Panc1 (cell line): ENCODE measurements around the gene BCAN. TPM values are rescaled to one million over a fixed set of nuclear protein-coding genes. Genes with fewer than 3 reads are reported as not detected.
A peak's percentile ranks its signal among the peaks of the same experiment; 100 is the strongest.

Experiments used
- ATAC-seq: fragments of 200-7000 bp; cut with Tn5 transposase; 2 replicates; pipeline ENCODE4 v1.9.1; 2020; ENCODE audit warnings: mild to moderate bottlenecking, moderate library complexity
- BruUV-seq: library from RNA; stranded (reverse); fragments of 400-500 nt; replicated peaks from 2 replicates; lab custom pipeline; 2021; lab: Mats Ljungman, UMichigan
- CTCF ChIA-PET: fragments of 300-600 bp; sonication (Branson Sonifier 250); formaldehyde crosslinking; loops from one replicate; lab custom pipeline; 2022; ENCODE audit warnings: antibody characterized with exemption; lab: Charles Lee
- POLR2A ChIA-PET: fragments of 300-600 bp; sonication (Branson Sonifier 250); formaldehyde crosslinking; loops from one replicate; lab custom pipeline; 2022; ENCODE audit warnings: antibody characterized with exemption; lab: Charles Lee
- DNase-seq: peaks from one replicate; pipeline ENCODE4 v3.0.0-alpha.2; 2010; ENCODE audit warnings: low read depth, low spot score
- H3K27ac ChIP-seq: 2 replicates; pipeline ENCODE4 v1.5.1; 2011; ENCODE audit warnings: mild to moderate bottlenecking, low read length, inconsistent platforms
- H3K27me3 ChIP-seq: fragments of 200-500 bp; sonication (Bioruptor generic); 2 replicates; pipeline ENCODE4 v1.6.0; 2014; ENCODE audit warnings: low read length, inconsistent platforms; ENCODE audit not compliant: control insufficient read depth, insufficient read depth
- H3K36me3 ChIP-seq: fragments of 200-500 bp; sonication (Bioruptor generic); 2 replicates; pipeline ENCODE4 v1.5.1; 2014; ENCODE audit warnings: inconsistent platforms, mild to moderate bottlenecking, low read length, moderate library complexity; ENCODE audit not compliant: control insufficient read depth, insufficient read depth
- H3K4me1 ChIP-seq: 2 replicates; pipeline ENCODE4 v1.5.1; 2011; ENCODE audit warnings: inconsistent platforms, mild to moderate bottlenecking, low read length, moderate library complexity; ENCODE audit not compliant: control insufficient read depth, insufficient read depth
- H3K4me3 ChIP-seq, 2 experiments: 2 replicates each; pipeline ENCODE4 v1.5.1; 2011 to 2012; ENCODE audit warnings: low read depth in 2 of 2, low read length in 2 of 2, mild to moderate bottlenecking in 2 of 2, inconsistent platforms in 1 of 2, moderate library complexity in 1 of 2
- H3K9me3 ChIP-seq: fragments of 200-500 bp; sonication (Bioruptor generic); 2 replicates; pipeline ENCODE4 v1.5.1; 2014; ENCODE audit warnings: low read depth, mild to moderate bottlenecking, inconsistent platforms, low read length, moderate library complexity; ENCODE audit not compliant: control insufficient read depth, insufficient read depth
- POLR2AphosphoS5 ChIP-seq: IDR thresholded peaks from 2 replicates; pipeline ENCODE4 v1.6.1; 2012; ENCODE audit warnings: mild to moderate bottlenecking, low read depth, low read length, moderate library complexity
- SIN3A ChIP-seq: IDR thresholded peaks from 2 replicates; pipeline ENCODE4 v1.6.1; 2012; ENCODE audit warnings: low read depth, mild to moderate bottlenecking, low read length, moderate library complexity, borderline replicate concordance; ENCODE audit not compliant: insufficient read depth
- TCF7L2 ChIP-seq: IDR thresholded peaks from 2 replicates; pipeline ENCODE4 v1.6.1; 2011; ENCODE audit warnings: mild to moderate bottlenecking, low read depth, low read length, inconsistent platforms
- in situ Hi-C: cut with HindIII; loops from 2 replicates; pipeline ENCODE4 v1.10.0; 2016; ENCODE audit warnings: low sequenced_read_pairs, low pct_unique_long_range_greater_than_20kb
- intact Hi-C: fragments of 100-400 bp; cut with micrococcal nuclease; formaldehyde crosslinking; loops from one replicate; pipeline ENCODE4 v1.10.0; 2022; ENCODE audit not compliant: unreplicated experiment
- total RNA-seq: library from RNA; stranded (reverse); gene quantifications from one replicate; pipeline ENCODE4 v1.2.1, GENCODE V29; 2021; ENCODE audit not compliant: unreplicated experiment
- TF ChIP-seq, protein P1 (sequence below): fragments of 450-650 bp; IDR thresholded peaks from 2 replicates; pipeline ENCODE4 v1.5.1; 2017; ENCODE audit warnings: mild to moderate bottlenecking
- TF ChIP-seq, protein P2 (sequence below), 2 experiments: IDR thresholded peaks; 2 replicates each; pipeline ENCODE4 v1.6.1; 2011 to 2012; ENCODE audit warnings: low read depth in 2 of 2, control low read depth in 1 of 2, low read length in 1 of 2, mild to moderate bottlenecking in 1 of 2, moderate library complexity in 1 of 2; ENCODE audit not compliant: insufficient read depth in 1 of 2

The BCAN gene
- total RNA-seq, 1 experiment from 2014 or later = 0.57 TPM

DNA sequence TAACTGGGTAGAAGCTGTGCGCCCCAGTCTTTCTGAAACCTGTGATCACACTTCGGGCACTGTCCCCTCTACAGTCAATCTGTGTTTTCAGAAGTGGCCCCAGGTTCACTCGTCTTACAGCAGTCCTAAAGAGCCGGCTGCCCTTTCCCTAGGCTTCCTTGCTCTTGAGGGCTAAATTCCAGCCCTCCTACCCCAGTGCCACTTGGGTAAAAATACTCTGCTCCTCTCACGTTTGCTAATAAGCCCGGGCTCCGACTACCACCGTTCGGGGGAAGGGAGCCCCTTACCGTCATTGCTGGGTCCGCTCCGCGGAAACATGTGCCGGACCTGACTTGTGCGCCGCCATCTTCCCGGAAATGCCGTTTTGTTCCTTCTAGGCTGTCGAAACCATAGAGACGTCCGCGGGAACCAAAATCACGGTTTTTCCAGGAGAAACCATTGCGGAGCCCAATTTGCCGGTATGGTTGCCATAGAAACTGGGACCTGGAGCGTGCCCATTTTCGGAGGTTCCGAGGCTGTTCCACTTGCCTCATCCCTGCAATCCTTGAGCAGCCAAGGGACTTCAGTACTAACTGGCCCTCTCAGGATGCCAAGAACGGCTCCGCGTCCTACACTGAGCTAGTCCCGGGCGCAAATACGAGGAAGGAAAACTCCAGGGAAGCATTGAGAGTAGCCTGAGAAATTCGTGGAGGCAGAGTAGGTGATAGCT is 40.6 kb upstream of the BCAN start, which contains the start of gene GPATCH4:
GPATCH4 (minus strand) TSS at position 358 of the 709 bp plus-strand sequence.
- Histone ChIP-seq H3K36me3 (peaks cover 12% of the 10 kb centered on the region), H3K4me1 (peaks cover 5% of the 10 kb centered on the region), H3K27me3 (no peaks in the 10 kb centered on the region), H3K27ac (peak within 1 kb of the TSS; percentile 99), H3K4me3 (peak within 1 kb of the TSS; percentile 76 to 99), H3K9me3 (no peaks in the 10 kb centered on the region)
- CTCF ChIA-PET = no interaction called here
- in situ Hi-C loops (no loop called here), intact Hi-C loops (loop anchor here (10.0 kb wide), 1 partner anchor 146 kb away; no protein-coding TSS in a partner anchor)
- DNase-seq (no peak), ATAC-seq (peak; percentile 88)
- TF ChIP-seq POLR2AphosphoS5 = peak; percentile 80
- TF ChIP-seq, protein P1, sequence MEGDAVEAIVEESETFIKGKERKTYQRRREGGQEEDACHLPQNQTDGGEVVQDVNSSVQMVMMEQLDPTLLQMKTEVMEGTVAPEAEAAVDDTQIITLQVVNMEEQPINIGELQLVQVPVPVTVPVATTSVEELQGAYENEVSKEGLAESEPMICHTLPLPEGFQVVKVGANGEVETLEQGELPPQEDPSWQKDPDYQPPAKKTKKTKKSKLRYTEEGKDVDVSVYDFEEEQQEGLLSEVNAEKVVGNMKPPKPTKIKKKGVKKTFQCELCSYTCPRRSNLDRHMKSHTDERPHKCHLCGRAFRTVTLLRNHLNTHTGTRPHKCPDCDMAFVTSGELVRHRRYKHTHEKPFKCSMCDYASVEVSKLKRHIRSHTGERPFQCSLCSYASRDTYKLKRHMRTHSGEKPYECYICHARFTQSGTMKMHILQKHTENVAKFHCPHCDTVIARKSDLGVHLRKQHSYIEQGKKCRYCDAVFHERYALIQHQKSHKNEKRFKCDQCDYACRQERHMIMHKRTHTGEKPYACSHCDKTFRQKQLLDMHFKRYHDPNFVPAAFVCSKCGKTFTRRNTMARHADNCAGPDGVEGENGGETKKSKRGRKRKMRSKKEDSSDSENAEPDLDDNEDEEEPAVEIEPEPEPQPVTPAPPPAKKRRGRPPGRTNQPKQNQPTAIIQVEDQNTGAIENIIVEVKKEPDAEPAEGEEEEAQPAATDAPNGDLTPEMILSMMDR = no peak
- TF ChIP-seq, protein P2, sequence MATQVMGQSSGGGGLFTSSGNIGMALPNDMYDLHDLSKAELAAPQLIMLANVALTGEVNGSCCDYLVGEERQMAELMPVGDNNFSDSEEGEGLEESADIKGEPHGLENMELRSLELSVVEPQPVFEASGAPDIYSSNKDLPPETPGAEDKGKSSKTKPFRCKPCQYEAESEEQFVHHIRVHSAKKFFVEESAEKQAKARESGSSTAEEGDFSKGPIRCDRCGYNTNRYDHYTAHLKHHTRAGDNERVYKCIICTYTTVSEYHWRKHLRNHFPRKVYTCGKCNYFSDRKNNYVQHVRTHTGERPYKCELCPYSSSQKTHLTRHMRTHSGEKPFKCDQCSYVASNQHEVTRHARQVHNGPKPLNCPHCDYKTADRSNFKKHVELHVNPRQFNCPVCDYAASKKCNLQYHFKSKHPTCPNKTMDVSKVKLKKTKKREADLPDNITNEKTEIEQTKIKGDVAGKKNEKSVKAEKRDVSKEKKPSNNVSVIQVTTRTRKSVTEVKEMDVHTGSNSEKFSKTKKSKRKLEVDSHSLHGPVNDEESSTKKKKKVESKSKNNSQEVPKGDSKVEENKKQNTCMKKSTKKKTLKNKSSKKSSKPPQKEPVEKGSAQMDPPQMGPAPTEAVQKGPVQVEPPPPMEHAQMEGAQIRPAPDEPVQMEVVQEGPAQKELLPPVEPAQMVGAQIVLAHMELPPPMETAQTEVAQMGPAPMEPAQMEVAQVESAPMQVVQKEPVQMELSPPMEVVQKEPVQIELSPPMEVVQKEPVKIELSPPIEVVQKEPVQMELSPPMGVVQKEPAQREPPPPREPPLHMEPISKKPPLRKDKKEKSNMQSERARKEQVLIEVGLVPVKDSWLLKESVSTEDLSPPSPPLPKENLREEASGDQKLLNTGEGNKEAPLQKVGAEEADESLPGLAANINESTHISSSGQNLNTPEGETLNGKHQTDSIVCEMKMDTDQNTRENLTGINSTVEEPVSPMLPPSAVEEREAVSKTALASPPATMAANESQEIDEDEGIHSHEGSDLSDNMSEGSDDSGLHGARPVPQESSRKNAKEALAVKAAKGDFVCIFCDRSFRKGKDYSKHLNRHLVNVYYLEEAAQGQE (IDR thresholded peaks at IDR 0.05; ENCODE audit: insufficient read depth in 1 of 2, low read depth in 2 of 2, low read length in 1 of 2) = no peak; a peak in 1 of 4 replicates
- peak; percentile 78 for TF ChIP-seq SIN3A
- TF ChIP-seq TCF7L2 = 0 out of 2 replicates have a peak, but pooled peaks have one; percentile 20
- POLR2A ChIA-PET = no interaction called here
- BruUV-seq = no TSS peak

DNA sequence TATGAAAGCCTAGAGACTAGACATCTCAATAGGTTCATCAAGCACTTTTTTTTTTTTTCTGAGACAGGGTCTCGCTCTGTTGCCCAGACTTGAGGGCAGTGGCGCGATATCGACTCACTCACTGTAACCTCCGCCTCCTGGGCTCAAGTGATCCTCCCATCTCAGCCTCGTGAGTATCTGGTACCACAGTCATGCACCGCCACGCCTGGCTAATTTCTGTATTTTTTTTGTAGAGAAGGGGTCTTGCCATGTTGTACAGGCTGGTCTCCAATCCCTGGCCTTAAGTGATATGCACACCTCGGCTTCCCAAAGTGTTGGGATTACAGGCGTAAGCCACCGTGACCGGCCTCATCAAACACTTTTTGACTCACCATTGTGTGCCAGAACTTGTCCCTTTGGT is 40.0 kb upstream of the BCAN start:
- POLR2A ChIA-PET = no interaction called here
- in situ Hi-C loops (no loop called here), intact Hi-C loops (loop anchor here (10.0 kb wide), 1 partner anchor 147 kb away; no protein-coding TSS in a partner anchor)
- BruUV-seq = no TSS peak
- ATAC-seq = peak; percentile 7; the same call in 1 of the 2 replicates
- Histone ChIP-seq H3K4me3 (peak overlapping the region; percentile 76 to 99), H3K4me1 (peaks cover 5% of the 10 kb centered on the region), H3K9me3 (no peaks in the 10 kb centered on the region), H3K36me3 (peaks cover 9% of the 10 kb centered on the region), H3K27ac (peak overlapping the region; percentile 99), H3K27me3 (no peaks in the 10 kb centered on the region)
- TF ChIP-seq, protein P2 (IDR thresholded peaks at IDR 0.05; ENCODE audit: insufficient read depth in 1 of 2, low read depth in 2 of 2, low read length in 1 of 2) = no peak
- TF ChIP-seq, protein P1 = no peak
- no peak for TF ChIP-seq SIN3A
- TF ChIP-seq POLR2AphosphoS5 = no peak
- TF ChIP-seq TCF7L2 = no peak
- CTCF ChIA-PET = interaction anchor here (0.5 to 0.7 kb wide), 3 partner anchors 13 to 19 kb away, joined by 3 to 9 read pairs (median 6); no protein-coding TSS in a partner anchor
- DNase-seq = no peak
